PC-9 (cell line): ENCODE data around the gene PRRC2B. TPM values are rescaled to one million over a fixed set of nuclear protein-coding genes. Genes with fewer than 3 reads are reported as not detected.

Experiments used
- BruUV-seq: library from RNA; stranded (reverse); fragments of 400-500 nt; replicated peaks from 2 replicates; lab custom pipeline; 2021; lab: Mats Ljungman, UMichigan
- CTCF ChIA-PET: fragments of 300-600 bp; sonication (Branson Sonifier 250); formaldehyde crosslinking; loops from one replicate; lab custom pipeline; 2022; ENCODE audit warnings: antibody characterized with exemption; lab: Charles Lee
- POLR2A ChIA-PET: fragments of 300-600 bp; sonication (Branson Sonifier 250); formaldehyde crosslinking; loops from one replicate; lab custom pipeline; 2022; ENCODE audit warnings: antibody characterized with exemption; ENCODE audit not compliant: unreplicated experiment; lab: Charles Lee
- DNase-seq, 2 experiments: peaks; one replicate each; pipeline versions ENCODE4 v3.0.0 to v3.0.0-alpha.2; 2015 to 2022; ENCODE audit warnings: mixed read lengths in 1 of 2
- H2AFZ ChIP-seq: fragments of 200-600 bp; sonication (generic); 2 replicates; pipeline ENCODE4 v1.8.1; 2017; ENCODE audit warnings: antibody characterized with exemption
- H3F3A ChIP-seq: fragments of 200-600 bp; sonication (generic); 2 replicates; pipeline ENCODE4 v1.8.1; 2017; ENCODE audit warnings: antibody characterized with exemption, mild to moderate bottlenecking, low read depth; ENCODE audit not compliant: insufficient read depth
- H3K27ac ChIP-seq: fragments of 200-600 bp; sonication (generic); 2 replicates; pipeline ENCODE4 v1.6.1; 2016; ENCODE audit warnings: mixed run types
- H3K27me3 ChIP-seq: fragments of 200-600 bp; sonication (generic); 2 replicates; pipeline ENCODE4 v1.6.1; 2016; ENCODE audit warnings: low read depth, mixed run types; ENCODE audit not compliant: insufficient read depth
- H3K36me3 ChIP-seq: fragments of 200-600 bp; sonication (generic); 2 replicates; pipeline ENCODE4 v1.6.1; 2016; ENCODE audit warnings: low read depth, mixed run types
- H3K4me1 ChIP-seq: fragments of 200-600 bp; sonication (generic); replicated peaks from 2 replicates; pipeline ENCODE4 v1.6.1; 2016; ENCODE audit warnings: mixed run types; ENCODE audit not compliant: insufficient read depth
- H3K4me2 ChIP-seq: fragments of 200-600 bp; sonication (generic); 2 replicates; pipeline ENCODE4 v1.6.1; 2017; ENCODE audit warnings: mixed run types
- H3K4me3 ChIP-seq: fragments of 200-600 bp; sonication (generic); 2 replicates; pipeline ENCODE4 v1.6.1; 2016; ENCODE audit warnings: mixed run types
- H3K79me2 ChIP-seq: fragments of 200-600 bp; sonication (generic); 2 replicates; pipeline ENCODE4 v1.6.1; 2017; ENCODE audit warnings: low read depth, mixed run types
- H3K9me2 ChIP-seq: fragments of 200-600 bp; sonication (generic); 2 replicates; pipeline ENCODE4 v1.8.1; 2017; ENCODE audit warnings: mild to moderate bottlenecking; ENCODE audit not compliant: insufficient read depth
- H3K9me3 ChIP-seq: fragments of 200-600 bp; sonication (generic); 2 replicates; pipeline ENCODE4 v1.8.1; 2016; ENCODE audit warnings: low read depth; ENCODE audit not compliant: insufficient read depth
- H4K20me1 ChIP-seq: fragments of 200-600 bp; sonication (generic); 2 replicates; pipeline ENCODE4 v1.8.1; 2017; ENCODE audit not compliant: insufficient read depth
- EZH2 ChIP-seq: fragments of 200-600 bp; sonication (generic); IDR thresholded peaks from 2 replicates; pipeline ENCODE4 v1.8.0; 2017; ENCODE audit warnings: antibody characterized with exemption, low read depth
- intact Hi-C: fragments of 100-400 bp; cut with micrococcal nuclease; formaldehyde crosslinking; loops from one replicate; pipeline ENCODE4 v1.10.0; 2022; ENCODE audit not compliant: unreplicated experiment
- total RNA-seq: library from RNA; stranded (reverse); gene quantifications from 2 replicates; pipeline ENCODE4 v1.2.3, GENCODE V29; 2021
- TF ChIP-seq, protein P1 (sequence below): fragments of 200-600 bp; sonication (generic); conservative IDR thresholded peaks from 2 replicates; pipeline ENCODE4 v1.6.1; 2017; ENCODE audit warnings: mixed run types, antibody characterized with exemption, mild to moderate bottlenecking, moderate library complexity

PRRC2B gene
- total RNA-seq, 1 experiment from 2014 or later = 361 TPM

DNA sequence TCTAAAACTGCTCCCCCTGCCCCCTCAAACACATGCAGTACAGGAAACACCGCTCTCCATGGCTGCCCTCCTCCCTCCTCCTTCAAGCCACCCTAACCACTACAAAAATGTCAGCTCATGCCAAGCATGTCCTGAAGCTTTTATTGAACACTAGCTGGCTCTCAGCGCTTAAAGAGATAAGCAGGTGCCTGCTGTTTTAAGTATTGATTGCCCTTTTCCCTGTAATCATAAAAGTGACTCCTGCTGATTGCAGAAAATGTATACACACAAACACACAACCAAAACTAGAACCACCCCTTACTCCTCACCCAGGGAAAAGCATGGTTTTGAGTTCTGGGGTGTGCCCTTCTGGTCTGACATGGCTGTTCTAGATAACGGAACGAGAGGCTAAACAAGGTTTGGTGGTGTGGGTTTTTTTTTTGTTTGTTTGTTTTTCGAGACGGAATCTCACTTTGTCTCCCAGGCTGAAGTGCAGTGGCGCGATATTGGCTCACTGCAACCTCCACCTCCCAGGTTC is 140.9 kb downstream of the PRRC2B start:
- ChIA-PET POLR2A (interaction anchor here (0.7 kb wide), 1 partner anchor 841 kb away, joined by 4 read pairs; no protein-coding TSS in a partner anchor), CTCF (no interaction called here)
- no peak for DNase-seq
- H3K9me2 ChIP-seq = no peaks in the 10 kb centered on the region
- TF ChIP-seq EZH2 = no peak
- TF ChIP-seq, protein P1, sequence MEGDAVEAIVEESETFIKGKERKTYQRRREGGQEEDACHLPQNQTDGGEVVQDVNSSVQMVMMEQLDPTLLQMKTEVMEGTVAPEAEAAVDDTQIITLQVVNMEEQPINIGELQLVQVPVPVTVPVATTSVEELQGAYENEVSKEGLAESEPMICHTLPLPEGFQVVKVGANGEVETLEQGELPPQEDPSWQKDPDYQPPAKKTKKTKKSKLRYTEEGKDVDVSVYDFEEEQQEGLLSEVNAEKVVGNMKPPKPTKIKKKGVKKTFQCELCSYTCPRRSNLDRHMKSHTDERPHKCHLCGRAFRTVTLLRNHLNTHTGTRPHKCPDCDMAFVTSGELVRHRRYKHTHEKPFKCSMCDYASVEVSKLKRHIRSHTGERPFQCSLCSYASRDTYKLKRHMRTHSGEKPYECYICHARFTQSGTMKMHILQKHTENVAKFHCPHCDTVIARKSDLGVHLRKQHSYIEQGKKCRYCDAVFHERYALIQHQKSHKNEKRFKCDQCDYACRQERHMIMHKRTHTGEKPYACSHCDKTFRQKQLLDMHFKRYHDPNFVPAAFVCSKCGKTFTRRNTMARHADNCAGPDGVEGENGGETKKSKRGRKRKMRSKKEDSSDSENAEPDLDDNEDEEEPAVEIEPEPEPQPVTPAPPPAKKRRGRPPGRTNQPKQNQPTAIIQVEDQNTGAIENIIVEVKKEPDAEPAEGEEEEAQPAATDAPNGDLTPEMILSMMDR = no peak
- no peak overlapping the region for H3K4me2 ChIP-seq
- H3K27ac ChIP-seq = no peak overlapping the region
- no peaks in the 10 kb centered on the region for H4K20me1 ChIP-seq
- H3K27me3 ChIP-seq = no peaks in the 10 kb centered on the region
- no peaks in the 10 kb centered on the region for H3F3A ChIP-seq
- no TSS peak for BruUV-seq
- intact Hi-C loops = no loop called here
- 0 out of 2 replicates have a peak, but pooled peaks cover 6% of the 10 kb centered on the region for H3K4me1 ChIP-seq
- H3K9me3 ChIP-seq = no peaks in the 10 kb centered on the region
- H2AFZ ChIP-seq = no peak overlapping the region
- no peaks in the 10 kb centered on the region for H3K36me3 ChIP-seq
- no peak overlapping the region for H3K4me3 ChIP-seq
- no peaks in the 10 kb centered on the region for H3K79me2 ChIP-seq

DNA sequence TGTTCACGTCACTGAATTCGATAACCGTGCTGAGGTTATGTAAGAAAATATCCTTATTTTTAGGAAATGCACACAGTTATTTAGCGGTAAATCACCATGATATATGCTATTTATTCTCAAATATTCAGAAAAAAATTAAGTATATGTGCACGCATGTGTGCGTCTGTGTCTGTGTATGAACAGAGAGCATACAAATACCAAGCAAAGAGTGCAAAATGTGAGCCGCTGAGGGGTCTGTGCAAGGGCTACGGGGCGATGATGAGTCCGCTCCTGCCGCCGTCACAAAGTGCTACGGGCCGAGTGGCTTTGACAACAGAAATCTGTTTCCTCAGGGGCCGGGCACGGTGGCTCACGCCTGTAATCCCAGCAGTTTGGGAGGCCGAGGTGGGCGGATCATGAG is 144.1 kb downstream of the PRRC2B start:
- H3K9me2 ChIP-seq = no peaks in the 10 kb centered on the region
- ChIA-PET POLR2A (no interaction called here), CTCF (no interaction called here)
- no peaks in the 10 kb centered on the region for H3K27me3 ChIP-seq
- no peaks in the 10 kb centered on the region for H3K4me1 ChIP-seq
- H3F3A ChIP-seq = no peaks in the 10 kb centered on the region
- H3K4me2 ChIP-seq = no peak overlapping the region
- H3K4me3 ChIP-seq = no peak overlapping the region
- no peaks in the 10 kb centered on the region for H3K36me3 ChIP-seq
- intact Hi-C loops = no loop called here
- no peaks in the 10 kb centered on the region for H4K20me1 ChIP-seq
- no TSS peak for BruUV-seq
- H2AFZ ChIP-seq = no peak overlapping the region
- TF ChIP-seq, protein P1 = no peak
- TF ChIP-seq EZH2 = no peak
- peaks cover 8% of the 10 kb centered on the region for H3K9me3 ChIP-seq
- no peak overlapping the region for H3K27ac ChIP-seq
- no peaks in the 10 kb centered on the region for H3K79me2 ChIP-seq
- no peak for DNase-seq

DNA sequence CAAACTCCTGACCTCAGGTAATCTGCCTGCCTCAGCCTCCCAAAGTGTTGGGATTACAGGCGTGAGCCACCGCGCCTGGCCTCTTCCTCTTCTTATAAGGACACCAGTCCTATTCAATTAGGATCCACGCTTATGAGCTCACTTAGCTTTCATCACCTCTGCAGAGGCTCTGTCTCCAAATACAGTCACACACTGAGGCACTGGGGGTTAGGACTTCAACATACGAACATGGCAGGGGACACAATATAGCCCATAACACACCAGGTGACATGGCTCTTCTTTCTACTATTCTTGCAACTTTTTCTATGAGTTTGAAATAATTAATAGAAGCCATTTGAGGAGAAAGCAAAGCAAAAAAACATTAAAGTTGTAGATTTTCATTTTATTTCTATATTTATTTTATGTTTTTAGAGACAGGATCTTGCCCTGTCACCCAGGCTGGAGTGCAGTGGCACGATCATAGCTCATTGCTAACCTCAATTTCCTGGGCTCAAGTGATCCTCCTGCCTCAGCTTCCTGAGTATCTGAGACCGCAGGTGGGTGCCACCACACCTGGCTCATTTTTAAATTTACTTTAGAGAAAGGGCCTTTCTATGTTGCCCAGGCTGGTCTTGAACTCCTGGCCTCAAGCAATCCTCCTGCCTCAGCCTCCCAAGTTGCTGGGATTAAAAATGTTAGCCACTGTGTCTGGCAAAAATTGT is 145.5 kb downstream of the PRRC2B start:
- Histone ChIP-seq H3K36me3 (no peaks in the 10 kb centered on the region), H2AFZ (no peak overlapping the region), H3K9me2 (no peaks in the 10 kb centered on the region), H3K27me3 (0 out of 2 replicates have a peak, but pooled peaks cover 4% of the 10 kb centered on the region), H3F3A (no peaks in the 10 kb centered on the region), H3K9me3 (peaks cover 15% of the 10 kb centered on the region), H4K20me1 (no peaks in the 10 kb centered on the region), H3K27ac (no peak overlapping the region), H3K4me2 (no peak overlapping the region), H3K4me1 (no peaks in the 10 kb centered on the region), H3K79me2 (no peaks in the 10 kb centered on the region), H3K4me3 (no peak overlapping the region)
- CTCF ChIA-PET = no interaction called here
- intact Hi-C loops = no loop called here
- no TSS peak for BruUV-seq
- POLR2A ChIA-PET = no interaction called here
- no peak for DNase-seq
- no peak for TF ChIP-seq EZH2
- TF ChIP-seq, protein P1 = no peak
